GM21381 (cell line): Measurements from ENCODE around the gene ABHD17C.

Source experiments
- ATAC-seq: cut with Tn5 transposase; IDR thresholded peaks from one replicate; pipeline ENCODE4 v1.9.1; 2021; ENCODE audit warnings: mild to moderate bottlenecking, moderate library complexity; ENCODE audit not compliant: unreplicated experiment

Gene ABHD17C

DNA sequence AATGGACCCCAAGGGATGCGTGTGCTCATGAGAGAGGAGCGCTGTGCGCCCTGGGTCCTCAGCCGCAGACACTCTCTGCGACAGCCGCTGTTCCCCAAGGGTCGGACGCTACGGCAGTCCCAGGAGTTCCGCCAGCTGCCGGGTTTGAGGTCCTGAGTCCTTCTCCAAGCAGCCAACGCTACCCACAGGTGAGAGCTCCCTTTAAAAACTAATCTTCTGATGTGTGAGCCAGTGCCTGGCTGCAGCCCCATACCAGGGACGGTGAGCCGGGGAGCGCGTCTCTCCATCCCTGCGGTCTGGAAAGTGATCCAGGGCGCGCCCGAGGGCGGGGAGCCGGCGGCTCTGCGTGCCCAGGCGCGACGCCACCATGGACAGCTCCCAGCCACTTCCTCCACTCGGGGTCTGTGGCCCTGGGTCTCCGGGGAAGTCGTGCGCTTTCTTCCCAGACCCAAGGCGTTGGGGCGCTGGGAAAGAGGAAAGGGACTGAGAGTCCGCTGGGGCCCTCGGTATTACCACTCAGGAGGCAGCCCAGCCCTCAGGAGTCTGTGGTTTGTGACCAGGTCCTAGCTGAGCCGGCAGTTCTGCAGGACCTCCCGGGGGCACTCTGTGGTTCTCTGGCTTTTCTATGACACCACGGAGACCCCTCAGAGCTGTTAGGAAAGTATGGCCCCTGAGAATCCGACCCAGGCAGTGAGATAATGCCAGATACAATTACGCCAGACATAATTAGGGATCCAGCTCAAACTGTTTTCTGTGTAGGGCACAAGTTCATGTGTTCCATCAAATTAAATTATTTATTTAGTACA, 85.5 kb downstream of the ABHD17C start:
- no peak for ATAC-seq

DNA sequence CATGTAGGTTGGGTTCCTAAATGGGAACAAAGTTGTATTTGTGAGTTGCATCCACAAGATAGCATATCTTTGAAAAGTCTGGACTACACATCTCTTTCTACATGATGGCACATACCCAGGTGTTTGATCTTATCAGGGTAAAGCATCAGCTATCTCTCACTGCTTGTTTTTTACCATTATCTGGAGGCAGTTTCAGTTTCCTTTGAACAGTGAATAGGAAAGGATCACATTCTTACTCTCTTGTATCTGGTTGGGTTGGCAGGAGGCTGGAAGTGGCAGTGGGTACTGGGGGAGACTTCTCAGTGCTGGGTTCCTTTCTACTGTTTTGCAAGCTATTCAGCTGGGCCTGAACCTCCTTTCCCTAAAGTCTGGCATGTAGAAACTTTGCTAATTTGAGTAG, 88.2 kb downstream of the ABHD17C start:
- no peak for ATAC-seq

GRCh38 chr15:80785335-80785734, 90.2 kb downstream of the ABHD17C start:
- ATAC-seq = no peak

DNA sequence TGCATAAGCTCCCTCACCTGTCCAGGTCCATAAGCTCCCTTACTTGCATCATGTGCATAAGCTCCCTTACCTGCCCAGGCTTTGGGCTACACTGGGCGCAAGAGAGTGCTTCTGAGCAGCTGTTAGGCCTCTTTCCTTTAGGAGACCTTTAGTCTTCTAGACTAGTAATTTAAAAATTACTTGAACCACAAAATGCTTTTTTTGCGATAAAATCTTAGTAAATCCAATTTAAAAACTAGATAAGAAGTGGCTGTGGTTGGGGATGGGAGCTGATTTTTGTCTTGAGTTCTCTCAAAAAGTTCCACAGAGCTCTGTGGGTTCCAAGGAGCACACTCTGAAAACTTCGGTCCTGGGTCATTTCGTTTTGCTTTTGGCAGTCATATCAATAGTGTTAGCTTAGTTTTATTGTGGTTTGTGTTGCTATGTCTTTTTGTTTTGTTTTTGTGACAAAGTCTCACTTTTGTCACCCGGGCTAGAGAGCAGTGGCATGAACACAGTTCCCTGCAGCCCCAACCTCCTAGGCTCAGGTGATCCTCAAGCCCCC, 90.8 kb downstream of the ABHD17C start:
- ATAC-seq = no peak

DNA sequence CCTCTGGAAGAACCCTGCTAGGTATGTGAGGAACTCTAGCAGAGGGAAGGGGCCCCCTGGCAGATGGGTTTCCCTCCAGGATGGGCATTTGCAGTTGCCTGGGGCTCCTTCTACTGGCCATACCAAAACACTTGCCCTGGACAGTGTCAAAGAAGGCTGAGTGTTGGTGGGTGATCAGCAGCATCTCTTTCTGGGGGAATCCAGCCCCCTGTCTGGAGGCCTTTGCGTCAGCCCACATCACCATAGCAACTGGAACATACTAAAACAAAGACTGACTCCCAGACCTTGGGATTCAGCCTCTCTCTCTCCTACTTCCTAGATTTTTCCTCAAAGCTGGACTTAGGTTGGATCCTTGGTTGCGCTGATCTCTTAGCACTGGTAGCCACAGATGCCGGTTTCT, 92.2 kb downstream of the ABHD17C start:
- no peak for ATAC-seq

- ATAC-seq = no peak
These were observed 93.4 kb downstream of the ABHD17C start for GRCh38 chr15:80788536-80788935.

DNA sequence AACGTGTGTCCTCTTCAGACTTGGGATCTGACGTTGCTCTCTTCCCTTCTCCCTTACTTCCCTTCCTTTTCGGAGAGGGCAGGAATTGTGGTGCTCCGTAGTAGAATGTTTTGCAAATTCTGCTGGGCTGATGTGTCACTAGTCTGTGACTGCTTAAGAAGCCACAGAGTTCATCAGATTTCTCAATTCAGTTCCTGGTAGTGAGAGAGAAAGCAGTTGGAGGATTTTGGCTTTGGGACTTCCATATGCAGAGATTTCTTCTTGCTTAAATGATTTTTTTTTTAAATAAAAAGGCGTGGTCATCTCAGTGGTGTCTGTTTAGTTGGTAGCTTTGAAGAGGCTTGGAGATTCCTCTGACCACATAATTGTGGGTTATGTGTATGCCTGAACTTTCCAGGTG, 94.2 kb downstream of the ABHD17C start:
- ATAC-seq = no peak

GRCh38 chr15:80789796-80790195, 94.7 kb downstream of the ABHD17C start:
- ATAC-seq = no peak

GRCh38 chr15:80790236-80790635, 95.1 kb downstream of the ABHD17C start:
- no peak for ATAC-seq

- ATAC-seq = no peak
These were observed 95.9 kb downstream of the ABHD17C start for GRCh38 chr15:80791004-80791403.

DNA sequence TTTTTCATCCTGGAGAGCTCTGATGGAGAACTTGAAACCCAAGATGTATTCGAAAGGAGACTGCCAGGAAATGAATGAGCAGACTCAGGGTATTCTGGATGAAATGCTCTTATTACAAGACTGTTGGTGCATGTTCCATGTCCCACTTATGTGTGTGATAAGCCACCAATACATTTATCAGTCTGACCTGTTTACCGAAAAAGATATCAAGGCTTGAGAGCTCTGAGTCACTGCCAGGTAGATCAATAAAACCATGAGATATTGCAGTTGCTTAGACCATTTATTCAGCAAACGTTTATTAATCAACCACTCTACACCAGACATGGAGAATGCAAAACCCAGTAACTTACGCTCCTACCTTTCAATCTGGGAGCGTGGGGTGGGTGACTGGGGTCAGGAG, 101.3 kb downstream of the ABHD17C start:
- no peak for ATAC-seq

GRCh38 chr15:80798911-80799310, 103.8 kb downstream of the ABHD17C start:
- no peak for ATAC-seq

DNA sequence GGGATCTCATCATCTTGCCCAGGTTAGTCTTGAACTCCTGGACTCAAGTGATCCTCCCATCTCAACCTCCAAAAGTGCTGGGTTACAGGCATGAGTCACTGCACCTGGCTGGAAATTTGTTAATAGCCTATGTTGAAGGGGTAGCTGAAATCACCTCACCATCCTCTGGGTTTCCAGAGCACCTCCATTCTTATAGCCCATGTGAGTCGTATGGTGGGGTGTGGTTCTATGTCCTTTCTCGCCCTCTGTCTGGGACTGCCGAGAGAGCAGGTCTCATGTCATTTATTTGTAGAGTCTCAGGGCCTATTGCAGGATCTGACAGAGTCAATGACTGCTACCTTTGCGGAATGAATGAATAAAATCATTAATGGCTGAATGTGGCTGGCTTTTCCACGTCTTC, 105.0 kb downstream of the ABHD17C start:
- no peak for ATAC-seq

GRCh38 chr15:80801891-80802680, 107.0 kb downstream of the ABHD17C start:
- no peak for ATAC-seq

DNA sequence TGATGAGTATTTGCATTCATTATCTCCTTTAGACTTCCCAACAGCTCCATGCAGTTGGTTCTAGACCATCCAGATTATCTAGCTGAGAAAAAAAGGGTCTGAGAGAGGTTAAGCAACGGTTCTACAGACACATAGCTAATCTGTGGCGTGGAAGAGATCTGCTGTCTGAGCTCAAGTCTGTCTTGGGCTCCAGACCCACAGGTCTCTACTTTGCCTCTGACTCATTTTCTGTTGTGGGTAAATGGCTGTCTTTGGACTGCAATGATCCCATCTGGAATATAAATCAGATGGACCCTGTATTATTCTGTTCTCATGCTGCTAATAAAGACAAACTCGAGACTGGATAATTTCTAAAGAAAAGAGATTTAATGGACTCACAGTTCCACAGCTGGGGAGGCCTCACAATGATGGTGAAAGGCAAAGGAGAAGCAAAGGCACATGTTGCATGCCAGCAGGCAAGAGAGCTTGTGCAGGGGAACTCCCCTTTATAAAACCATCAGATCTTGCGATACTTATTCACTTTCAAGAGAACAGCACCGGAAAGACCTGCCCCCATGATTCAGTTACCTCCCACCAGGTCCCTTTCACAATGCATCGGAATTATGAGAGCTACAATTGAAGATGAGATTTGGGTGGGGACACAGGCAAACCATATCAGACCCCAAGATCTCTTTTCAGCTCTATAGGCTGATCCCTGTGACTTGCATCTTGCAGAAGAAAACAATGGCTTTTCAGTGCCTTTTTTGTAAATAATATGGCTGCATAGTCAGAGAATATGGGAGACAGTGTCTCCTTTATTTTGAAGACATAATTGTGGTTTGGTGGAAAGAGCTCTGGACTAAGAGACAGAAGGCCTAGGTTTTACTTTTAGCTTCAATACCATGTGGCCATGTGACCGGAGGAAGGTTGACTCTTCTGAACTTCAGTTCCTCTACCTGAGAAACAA, 108.7 kb downstream of the ABHD17C start:
- no peak for ATAC-seq

DNA sequence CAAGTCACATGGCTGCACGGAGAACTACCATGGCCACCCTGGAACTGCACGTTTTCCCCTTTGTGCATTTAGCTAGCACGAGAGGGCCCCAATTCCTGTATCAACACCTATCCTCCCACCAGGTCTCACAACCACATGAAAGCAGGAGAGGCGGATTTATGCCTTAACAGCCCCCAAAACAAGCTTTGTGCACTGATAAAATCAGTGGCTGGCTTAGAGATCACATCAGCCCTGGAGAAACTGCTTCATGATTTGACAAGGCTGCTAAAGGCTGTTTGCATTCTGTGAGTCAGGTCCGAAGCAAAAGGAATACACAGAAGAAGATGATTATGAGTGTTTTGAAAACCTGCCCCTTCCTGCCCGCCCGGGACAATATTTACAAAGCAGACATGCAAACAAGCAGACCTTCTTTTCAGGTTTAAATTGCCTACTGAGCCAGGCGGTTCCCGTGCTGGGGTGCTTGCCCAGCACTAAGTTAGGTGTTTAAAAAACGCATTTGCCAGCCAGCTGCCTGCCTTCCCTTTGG, 109.9 kb downstream of the ABHD17C start:
- ATAC-seq = no peak
